HG03196 (cell line): Measurements from ENCODE around the gene APOBEC3C.
"Not testable (repeated sequence)": the region's sequence is repeated elsewhere in the genome, so short reads cannot be mapped to it uniquely, and the experiment has no call there.

Source experiments
- ATAC-seq: cut with Tn5 transposase; IDR thresholded peaks from one replicate; pipeline ENCODE4 v1.9.1; 2021; ENCODE audit not compliant: unreplicated experiment

The APOBEC3C gene

GRCh38 chr22:38981992-38982927 lies 31.8 kb upstream of the APOBEC3C start, which contains the start of gene APOBEC3B:
APOBEC3B (plus strand) TSS chr22:38982347; CDS start chr22:38982454, 107 bp downstream.
- ATAC-seq: peak; percentile 55

GRCh38 chr22:38984224-38984623 lies 29.8 kb upstream of the APOBEC3C start:
- no peak for ATAC-seq

DNA sequence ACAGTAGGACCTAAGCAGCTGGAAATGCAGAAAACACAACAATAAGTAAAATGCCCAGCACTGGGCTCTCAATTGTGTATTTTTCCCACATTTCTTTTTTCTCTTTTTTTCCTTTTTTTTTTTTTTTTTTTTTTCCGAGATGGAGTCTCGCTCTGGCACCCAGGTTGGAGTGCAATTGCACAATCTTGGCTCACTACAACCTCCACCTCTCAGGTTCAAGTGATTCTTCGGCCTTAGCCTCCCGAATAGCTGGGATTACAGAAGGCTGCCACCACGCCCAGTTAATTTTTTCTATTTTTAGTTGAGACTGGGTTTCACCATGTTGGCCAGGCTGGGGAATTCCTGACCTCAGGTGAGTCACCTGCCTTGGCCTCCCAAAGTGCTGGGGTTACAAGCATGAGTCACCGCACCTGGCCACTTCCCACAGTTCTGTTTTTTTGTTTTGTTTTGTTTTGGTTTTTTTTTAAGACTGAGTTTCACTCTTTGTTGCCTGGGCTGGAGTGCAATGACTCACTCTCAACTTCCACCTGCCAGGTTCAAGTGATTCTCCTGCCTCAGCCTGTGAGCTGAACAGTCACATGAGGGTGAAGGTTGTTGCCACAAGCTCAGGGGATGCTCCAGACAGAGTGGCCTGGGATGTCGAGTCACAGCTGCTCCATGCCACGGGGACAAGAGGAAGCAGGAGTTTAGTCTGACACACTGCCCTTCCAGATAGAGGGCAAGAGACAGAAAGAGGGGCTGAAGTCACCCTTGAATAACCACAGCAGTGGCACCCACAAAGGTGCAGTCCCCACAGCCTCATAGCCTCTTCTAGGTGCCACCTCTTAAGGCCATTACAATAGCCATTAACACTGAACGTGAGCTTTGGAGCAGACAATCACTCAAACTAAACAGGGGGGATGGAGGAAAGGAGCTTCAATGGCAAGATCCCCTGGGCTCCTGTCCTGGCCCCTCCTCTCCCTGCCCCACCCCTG lies 29.0 kb upstream of the APOBEC3C start:
- peak; percentile 77 for ATAC-seq

DNA sequence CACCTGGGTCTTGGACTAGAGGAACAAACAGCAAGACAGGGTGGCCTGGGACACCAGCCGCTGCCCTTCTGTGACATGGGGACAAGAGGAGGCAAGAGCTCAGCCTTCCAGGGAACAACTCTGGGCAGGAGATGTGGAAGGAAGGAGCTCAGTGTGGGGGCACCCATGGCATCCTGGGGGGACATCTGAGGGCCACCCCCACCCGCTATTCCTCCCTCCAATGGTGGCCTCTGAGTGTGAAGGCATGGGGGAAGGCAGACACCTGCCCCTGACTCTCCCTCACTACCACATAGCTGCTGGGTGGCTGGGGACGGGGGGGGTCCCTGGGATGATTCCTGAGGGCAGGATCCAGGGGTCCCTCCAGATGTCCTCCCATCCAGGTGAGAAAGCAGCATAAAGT lies 27.4 kb upstream of the APOBEC3C start:
- ATAC-seq: no peak

GRCh38 chr22:38987171-38987895 lies 26.7 kb upstream of the APOBEC3C start:
- ATAC-seq: no peak

GRCh38 chr22:38989466-38989865 lies 24.6 kb upstream of the APOBEC3C start:
- no peak for ATAC-seq

- ATAC-seq: not testable (repeated sequence)
Observed at GRCh38 chr22:38992871-38993371, 21.1 kb upstream of the APOBEC3C start.

- no peak for ATAC-seq
Observed at GRCh38 chr22:38996105-38996504, 18.0 kb upstream of the APOBEC3C start.

GRCh38 chr22:38997518-38997917 lies 16.5 kb upstream of the APOBEC3C start:
- ATAC-seq: no peak

DNA sequence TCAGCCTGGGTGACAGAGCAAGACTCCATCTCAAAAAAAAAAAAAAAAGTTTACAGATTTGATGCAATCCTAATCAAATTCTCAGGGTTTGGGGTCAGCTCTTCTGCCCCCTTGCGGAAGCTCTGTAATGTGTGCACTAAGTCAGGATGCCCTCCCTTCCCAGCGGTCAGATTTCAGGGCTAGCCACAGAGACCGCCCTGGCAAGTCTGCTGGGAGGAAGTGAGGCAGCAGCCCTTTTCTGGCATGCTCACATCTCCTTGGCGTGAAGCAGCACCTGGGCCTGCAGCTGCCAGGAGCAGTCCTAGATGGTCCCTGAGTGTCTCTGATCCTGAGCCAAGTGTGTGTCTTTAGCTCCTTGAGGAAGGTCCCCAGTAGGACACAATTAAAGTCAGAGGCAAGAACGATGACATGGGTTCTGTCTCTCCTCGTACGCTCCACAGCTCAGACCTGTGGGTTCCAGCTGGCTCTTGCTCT lies 10.9 kb upstream of the APOBEC3C start:
- peak; percentile 92 for ATAC-seq

- ATAC-seq: no peak
Observed at GRCh38 chr22:39007177-39007576, 6.9 kb upstream of the APOBEC3C start.

DNA sequence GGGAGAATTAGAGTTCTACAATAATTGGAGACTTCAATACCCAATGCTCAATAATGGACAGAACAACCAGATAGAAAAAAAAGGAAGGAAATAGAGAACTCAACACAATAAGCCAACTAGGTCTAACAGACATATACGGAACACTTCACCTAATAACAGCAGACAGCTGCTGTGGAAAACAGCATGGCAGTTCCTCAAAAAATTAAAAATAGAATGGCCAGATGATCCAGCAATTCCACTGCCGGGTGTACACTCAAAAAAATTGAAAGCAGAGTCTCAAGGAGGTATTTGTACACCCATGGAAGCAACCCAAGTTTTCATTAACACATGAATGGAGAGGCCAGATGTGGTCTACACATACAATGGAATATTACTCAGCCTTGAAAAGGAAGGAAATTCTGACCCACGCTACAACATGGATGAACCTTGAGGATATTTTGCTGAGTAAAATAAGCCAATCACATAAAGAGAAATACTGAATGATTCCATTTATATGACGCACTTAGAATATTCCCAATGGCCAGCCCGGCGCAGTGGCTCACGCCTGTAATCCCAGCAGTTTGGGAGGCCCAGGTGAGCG lies 5.7 kb upstream of the APOBEC3C start:
- ATAC-seq: not testable (repeated sequence)

GRCh38 chr22:39010946-39011345 lies 3.1 kb upstream of the APOBEC3C start:
- ATAC-seq: no peak

DNA sequence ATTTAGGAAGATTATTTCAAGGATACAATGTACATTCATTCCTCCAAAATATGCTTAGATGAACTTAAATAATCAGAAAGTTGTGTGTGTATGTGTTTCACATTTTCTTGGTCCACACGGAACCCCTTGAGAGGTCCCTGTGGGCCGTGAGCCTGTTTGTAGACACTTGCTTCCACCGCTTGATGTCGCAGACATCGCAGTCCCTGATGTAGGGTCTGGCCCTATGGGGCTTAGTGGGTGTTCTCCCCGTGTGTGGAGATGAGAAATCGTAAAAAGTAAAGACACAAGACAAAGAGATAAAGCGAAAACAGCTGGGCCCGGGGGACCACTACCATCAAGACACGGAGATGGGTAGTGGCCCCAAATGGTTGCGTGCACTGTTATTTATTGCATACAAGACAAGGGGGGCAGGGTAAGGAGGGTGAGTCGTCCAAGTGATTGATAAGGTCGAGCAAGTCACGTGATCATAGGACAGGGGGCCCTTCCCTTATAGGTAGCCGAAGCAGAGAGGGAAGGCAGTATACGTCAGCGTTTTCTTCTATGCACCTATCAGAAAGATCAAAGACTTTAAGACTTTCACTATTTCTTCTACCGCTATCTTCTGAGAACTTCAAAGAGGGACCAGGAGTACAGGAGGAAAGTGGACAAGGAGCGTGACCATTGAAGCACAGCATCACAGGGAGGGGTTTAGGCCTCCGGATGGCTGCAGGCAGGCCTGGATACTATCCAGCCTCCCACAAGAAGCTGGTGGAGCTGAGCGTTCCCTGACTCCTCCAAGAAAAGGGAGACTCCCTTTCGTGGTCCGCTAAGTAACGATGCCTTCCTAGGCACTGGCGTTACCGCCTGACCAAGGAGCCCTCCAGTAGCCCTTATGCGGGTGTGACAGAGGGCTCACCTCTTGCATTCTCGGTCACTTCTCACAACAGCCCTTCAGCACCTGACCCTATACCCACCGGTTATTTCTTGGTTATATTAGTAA lies 1.2 kb upstream of the APOBEC3C start:
- no peak for ATAC-seq

- ATAC-seq: not testable (repeated sequence)
Observed at GRCh38 chr22:39013561-39013941, 506 bp upstream of the APOBEC3C start.

DNA sequence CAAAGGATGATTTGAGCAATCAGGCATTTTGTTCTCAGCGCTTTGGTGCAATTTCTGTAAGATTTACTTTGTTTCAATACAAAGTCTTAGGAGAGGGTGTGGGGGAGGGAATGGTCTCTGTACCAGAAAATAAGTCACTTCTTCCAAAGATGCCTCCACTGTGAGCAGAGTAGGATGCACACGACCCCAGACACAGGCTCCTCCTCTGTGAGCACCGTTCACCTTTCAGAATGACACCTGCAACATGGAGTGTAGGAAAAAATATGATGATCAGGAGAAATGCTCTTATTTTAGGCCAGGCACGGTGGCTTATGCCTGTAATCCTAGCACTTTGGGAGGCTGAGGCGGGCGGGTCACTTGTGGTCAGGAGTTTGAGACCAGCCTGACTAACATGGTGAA lies 665 bp downstream of the APOBEC3C start:
- ATAC-seq: not testable (repeated sequence)

- no peak for ATAC-seq
Observed at GRCh38 chr22:39016592-39016991, 2.5 kb downstream of the APOBEC3C start.

DNA sequence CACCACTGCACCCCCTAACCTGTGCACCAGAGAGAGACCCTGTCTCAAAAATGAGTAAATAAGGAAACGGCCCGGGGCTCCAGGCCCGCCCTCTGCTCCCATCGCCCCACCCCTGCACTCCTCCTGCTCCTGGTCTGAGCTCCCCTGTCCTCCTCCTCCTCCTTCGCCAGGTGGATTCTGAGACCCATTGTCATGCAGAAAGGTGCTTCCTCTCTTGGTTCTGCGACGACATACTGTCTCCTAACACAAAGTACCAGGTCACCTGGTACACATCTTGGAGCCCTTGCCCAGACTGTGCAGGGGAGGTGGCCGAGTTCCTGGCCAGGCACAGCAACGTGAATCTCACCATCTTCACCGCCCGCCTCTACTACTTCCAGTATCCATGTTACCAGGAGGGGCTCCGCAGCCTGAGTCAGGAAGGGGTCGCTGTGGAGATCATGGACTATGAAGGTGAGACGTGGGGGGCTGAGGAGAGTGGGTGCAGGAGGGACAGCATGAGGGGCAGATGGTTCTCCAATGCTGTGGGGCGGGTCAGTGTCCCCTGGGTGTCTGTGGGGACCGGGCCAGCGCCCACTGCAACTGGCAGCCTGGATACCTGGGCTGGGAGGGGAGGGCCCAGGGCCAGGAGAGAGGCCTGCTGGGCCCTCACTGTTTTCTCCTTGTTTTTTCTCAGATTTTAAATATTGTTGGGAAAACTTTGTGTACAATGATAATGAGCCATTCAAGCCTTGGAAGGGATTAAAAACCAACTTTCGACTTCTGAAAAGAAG lies 3.7 kb downstream of the APOBEC3C start:
- ATAC-seq: no peak
